Right lobe of liver (tissue), 4 donors: ENCODE data around the gene GPRIN3.

ENCODE experiments used
- CTCF ChIP-seq, 4 donors: fragments of 200-600 bp in 3 of 4; fragments of 450-650 bp in 1 of 4; IDR thresholded peaks; one replicate each; pipeline versions ENCODE4 v1.5.1 to v1.8.0; 2016 to 2022; ENCODE audit warnings: antibody characterized with exemption in 4 of 4, mild to moderate bottlenecking in 2 of 4
- POLR2A ChIP-seq: fragments of 450-650 bp; IDR thresholded peaks from one replicate; pipeline ENCODE4 v1.6.1; 2017; ENCODE audit warnings: antibody characterized with exemption, mild to moderate bottlenecking
- donor health status: DM: no; HTN: no; CAD: no.
- donor health status: DM: no; HTN: no; CAD: no.
- donor health status: DM: no; HTN: yes; CAD: no.

- TF ChIP-seq POLR2A (no peak), CTCF (IDR thresholded peaks at IDR 0.05) (no peak)
Measured at GRCh38 chr4:89331686-89332544, 24.3 kb upstream of the GPRIN3 start.
